Measurements from ENCODE around the gene KMT2B. TPM values are rescaled to one million over a fixed set of nuclear protein-coding genes. Genes with fewer than 3 reads are reported as not detected.
"Not testable (repeated sequence)": the region's sequence is repeated elsewhere in the genome, so short reads cannot be mapped to it uniquely, and the experiment has no call there.

Gene KMT2B
- polyA plus RNA-seq, 6 donors from 2014 or later, result 0.35 to 2.2 (median 0.76) TPM

DNA sequence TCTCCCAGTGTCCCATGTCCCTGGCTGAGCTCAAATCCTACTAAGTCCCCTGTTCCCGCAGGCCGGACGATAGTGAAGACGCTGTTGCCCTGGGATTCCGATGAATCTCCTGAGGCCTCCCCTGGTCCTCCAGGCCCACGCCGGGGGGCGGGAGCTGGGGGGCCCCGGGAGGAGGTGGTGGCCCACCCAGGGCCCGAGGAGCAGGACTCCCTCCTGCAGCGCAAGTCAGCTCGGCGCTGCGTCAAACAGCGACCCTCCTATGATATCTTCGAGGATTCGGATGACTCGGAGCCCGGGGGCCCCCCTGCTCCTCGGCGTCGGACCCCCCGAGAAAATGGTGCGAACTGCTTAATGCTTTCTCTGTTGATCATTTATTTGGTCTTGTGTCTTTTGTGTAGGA, 5.9 kb downstream of the KMT2B start:
- H3K4me1 Mint-ChIP-seq, result peaks cover 24 to 48% (median 26%) of the 10 kb centered on the region in 3 donors
- DNase-seq, result no peak
- H3K9me3 Mint-ChIP-seq, result no peaks in the 10 kb centered on the region
- H3K27ac Mint-ChIP-seq, result no peak overlapping the region
- H3K36me3 Mint-ChIP-seq, result peaks cover 0 to 28% of the 10 kb centered on the region in 2 donors
- peak overlapping the region in 1 of 8 donors; percentile 30 for H3K4me3 Mint-ChIP-seq
- no peak for ATAC-seq (ENCODE audit: low read depth in 2 of 2)
- no peaks in the 10 kb centered on the region for H3K27me3 Mint-ChIP-seq

- H3K4me1 Mint-ChIP-seq, result peaks cover 20 to 43% (median 26%) of the 10 kb centered on the region in 3 donors
- not testable (repeated sequence) for H3K9me3 Mint-ChIP-seq; DNase-seq; ATAC-seq (ENCODE audit: low read depth in 2 of 2); H3K27me3 Mint-ChIP-seq
- peak overlapping the region in 1 of 6 donors; percentile 59 for H3K27ac Mint-ChIP-seq
- peak overlapping the region in 1 of 8 donors; percentile 30 for H3K4me3 Mint-ChIP-seq
- H3K36me3 Mint-ChIP-seq, result peaks cover 0 to 28% of the 10 kb centered on the region in 2 donors
These were observed 6.3 kb downstream of the KMT2B start for GRCh38 chr19:35724132-35724531.

- ATAC-seq (ENCODE audit: low read depth in 2 of 2) (no peak), DNase-seq (no peak)
- Mint-ChIP-seq H3K4me3 (peak overlapping the region in 1 of 8 donors; percentile 30), H3K27me3 (no peaks in the 10 kb centered on the region), H3K36me3 (peaks cover 0 to 28% of the 10 kb centered on the region in 2 donors), H3K27ac (no peak overlapping the region), H3K4me1 (peaks cover 15 to 39% (median 21%) of the 10 kb centered on the region in 3 donors), H3K9me3 (no peaks in the 10 kb centered on the region)
These were observed 6.8 kb downstream of the KMT2B start for GRCh38 chr19:35724560-35724959.

- Mint-ChIP-seq H3K9me3 (no peaks in the 10 kb centered on the region), H3K27ac (no peak overlapping the region), H3K36me3 (peaks cover 0 to 31% of the 10 kb centered on the region in 2 donors), H3K27me3 (no peaks in the 10 kb centered on the region), H3K4me3 (no peak overlapping the region), H3K4me1 (peaks cover 14 to 33% (median 21%) of the 10 kb centered on the region in 3 donors)
- DNase-seq (no peak), ATAC-seq (ENCODE audit: low read depth in 2 of 2) (no peak)
These were observed 7.5 kb downstream of the KMT2B start for GRCh38 chr19:35725216-35725861.

GRCh38 chr19:35727053-35727955, 9.5 kb downstream of the KMT2B start:
- DNase-seq, result no peak
- ATAC-seq (ENCODE audit: low read depth in 2 of 2), result no peak
- peak overlapping the region in 3 of 6 donors; percentile 23 to 68 (median 24) for H3K27ac Mint-ChIP-seq
- no peaks in the 10 kb centered on the region for H3K9me3 Mint-ChIP-seq
- peaks cover 0 to 40% of the 10 kb centered on the region in 2 donors for H3K36me3 Mint-ChIP-seq
- H3K4me3 Mint-ChIP-seq, result no peak overlapping the region
- H3K27me3 Mint-ChIP-seq, result no peaks in the 10 kb centered on the region
- H3K4me1 Mint-ChIP-seq, result peaks cover 10 to 22% (median 18%) of the 10 kb centered on the region in 3 donors

GRCh38 chr19:35727956-35728706, 10.3 kb downstream of the KMT2B start:
- Mint-ChIP-seq H3K36me3 (peaks cover 0 to 39% of the 10 kb centered on the region in 2 donors), H3K9me3 (no peaks in the 10 kb centered on the region), H3K4me3 (no peak overlapping the region), H3K27ac (no peak overlapping the region), H3K4me1 (peaks cover 10 to 19% (median 18%) of the 10 kb centered on the region in 3 donors), H3K27me3 (no peaks in the 10 kb centered on the region)
- DNase-seq, result no peak
- no peak for ATAC-seq (ENCODE audit: low read depth in 2 of 2)

DNA sequence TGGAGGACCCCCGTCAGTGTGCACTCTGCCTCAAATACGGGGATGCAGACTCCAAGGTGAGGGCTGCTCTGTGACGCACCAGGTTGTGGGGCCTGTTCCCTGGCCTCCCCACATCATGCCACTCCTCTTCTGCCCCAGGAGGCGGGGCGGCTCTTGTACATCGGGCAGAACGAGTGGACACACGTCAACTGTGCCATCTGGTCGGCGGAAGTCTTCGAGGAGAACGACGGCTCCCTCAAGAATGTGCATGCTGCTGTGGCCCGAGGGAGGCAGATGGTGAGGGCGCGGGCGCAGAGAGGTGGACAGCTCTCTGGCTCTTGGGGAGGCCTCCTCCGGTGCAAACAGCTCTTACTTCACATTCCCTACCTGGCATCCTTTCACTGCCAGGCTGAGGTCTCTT, 11.2 kb downstream of the KMT2B start:
- Mint-ChIP-seq H3K36me3 (peaks cover 0 to 34% of the 10 kb centered on the region in 2 donors), H3K27ac (no peak overlapping the region)
- DNase-seq, result no peak

DNA sequence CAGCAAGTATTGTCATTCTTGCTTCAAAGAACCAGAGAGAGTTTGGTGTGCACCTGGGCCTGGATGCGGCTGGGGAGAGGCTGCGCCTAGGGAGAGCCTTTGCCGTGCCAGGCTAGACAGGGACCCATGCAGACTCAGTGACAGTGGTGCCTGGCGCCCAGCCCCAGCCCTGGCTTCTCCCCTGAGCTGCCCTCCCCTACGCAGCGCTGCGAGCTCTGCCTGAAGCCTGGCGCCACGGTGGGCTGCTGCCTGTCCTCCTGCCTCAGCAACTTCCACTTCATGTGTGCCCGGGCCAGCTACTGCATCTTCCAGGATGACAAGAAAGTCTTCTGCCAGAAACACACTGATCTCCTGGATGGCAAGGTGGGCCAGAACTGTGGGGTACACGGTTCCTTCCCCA, 12.0 kb downstream of the KMT2B start:
- H3K36me3 Mint-ChIP-seq, result peaks cover 0 to 40% of the 10 kb centered on the region in 2 donors
- H3K27ac Mint-ChIP-seq, result peak overlapping the region in 1 of 6 donors; percentile 50

More for the DNA sequence above, 11.2 kb downstream of the KMT2B start:
- ATAC-seq (ENCODE audit: low read depth in 2 of 2), result no peak
- no peaks in the 10 kb centered on the region for H3K9me3 Mint-ChIP-seq
- H3K27me3 Mint-ChIP-seq, result no peaks in the 10 kb centered on the region
- peaks cover 15 to 20% (median 19%) of the 10 kb centered on the region in 3 donors for H3K4me1 Mint-ChIP-seq
- H3K4me3 Mint-ChIP-seq, result no peak overlapping the region

GRCh38 chr19:35730326-35730725, 12.5 kb downstream of the KMT2B start:
- H3K4me3 Mint-ChIP-seq, result peak overlapping the region in 1 of 8 donors; percentile 25
- DNase-seq (no peak), ATAC-seq (ENCODE audit: low read depth in 2 of 2) (no peak)
- H3K27ac Mint-ChIP-seq, result peak overlapping the region in 4 of 6 donors; percentile 50 to 92 (median 70)
- H3K4me1 Mint-ChIP-seq, result peaks cover 18 to 29% (median 27%) of the 10 kb centered on the region in 3 donors
- no peaks in the 10 kb centered on the region for H3K9me3 Mint-ChIP-seq
- H3K36me3 Mint-ChIP-seq, result peaks cover 0 to 43% of the 10 kb centered on the region in 2 donors
- no peaks in the 10 kb centered on the region for H3K27me3 Mint-ChIP-seq

More for the DNA sequence above, 12.0 kb downstream of the KMT2B start:
- peaks cover 18 to 26% (median 24%) of the 10 kb centered on the region in 3 donors for H3K4me1 Mint-ChIP-seq
- DNase-seq, result no peak
- H3K9me3 Mint-ChIP-seq, result no peaks in the 10 kb centered on the region
- ATAC-seq (ENCODE audit: low read depth in 2 of 2), result no peak
- H3K27me3 Mint-ChIP-seq, result no peaks in the 10 kb centered on the region
- H3K4me3 Mint-ChIP-seq, result no peak overlapping the region

DNA sequence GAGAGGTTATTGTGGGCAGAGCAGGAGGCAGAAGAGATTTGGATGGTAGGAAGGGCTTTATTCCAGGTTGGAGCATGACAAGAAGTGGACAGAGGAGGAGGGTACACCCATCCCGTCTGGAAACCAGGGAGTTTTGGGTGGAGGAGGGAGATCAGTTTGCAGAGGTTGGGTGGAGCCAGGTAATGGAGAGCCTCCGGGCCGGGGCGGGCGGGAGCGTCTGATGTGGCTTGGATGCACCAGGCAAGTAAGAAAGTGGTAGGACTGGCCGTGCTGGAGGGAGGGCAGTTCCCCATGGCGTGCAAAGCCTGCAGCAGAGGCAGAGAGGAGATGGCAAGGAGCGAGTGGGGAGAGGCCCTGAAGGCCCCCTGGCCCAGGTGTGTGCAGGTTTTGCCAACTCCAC, 13.6 kb downstream of the KMT2B start:
- H3K27ac Mint-ChIP-seq, result no peak overlapping the region
- H3K4me3 Mint-ChIP-seq, result no peak overlapping the region
- no peaks in the 10 kb centered on the region for H3K27me3 Mint-ChIP-seq
- peaks cover 20 to 34% (median 34%) of the 10 kb centered on the region in 3 donors for H3K4me1 Mint-ChIP-seq
- no peak for ATAC-seq (ENCODE audit: low read depth in 2 of 2)
- peaks cover 0 to 44% of the 10 kb centered on the region in 2 donors for H3K36me3 Mint-ChIP-seq
- H3K9me3 Mint-ChIP-seq, result no peaks in the 10 kb centered on the region
- DNase-seq, result no peak

DNA sequence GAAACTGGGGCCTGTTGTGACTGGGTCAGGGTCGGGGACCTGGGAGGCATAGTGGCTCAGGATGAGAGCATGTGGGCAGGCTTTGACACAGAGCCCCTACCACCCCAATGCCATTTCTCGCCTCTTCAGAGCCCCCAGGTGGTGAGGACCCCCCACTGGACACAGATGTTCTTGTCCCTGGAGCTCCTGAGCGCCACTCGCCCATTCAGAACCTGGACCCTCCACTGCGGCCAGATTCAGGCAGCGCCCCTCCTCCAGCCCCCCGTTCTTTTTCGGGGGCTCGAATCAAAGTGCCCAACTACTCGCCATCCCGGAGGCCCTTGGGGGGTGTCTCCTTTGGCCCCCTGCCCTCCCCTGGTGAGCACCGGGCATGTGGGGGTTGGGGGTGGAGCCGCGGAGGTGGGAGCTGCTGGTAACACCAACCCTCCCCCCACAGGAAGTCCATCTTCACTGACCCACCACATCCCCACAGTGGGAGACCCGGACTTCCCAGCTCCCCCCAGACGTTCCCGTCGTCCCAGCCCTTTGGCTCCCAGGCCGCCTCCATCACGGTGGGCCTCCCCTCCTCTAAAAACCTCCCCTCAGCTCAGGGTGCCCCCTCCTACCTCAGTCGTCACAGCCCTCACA, 14.1 kb downstream of the KMT2B start:
- Mint-ChIP-seq H3K27me3 (no peaks in the 10 kb centered on the region), H3K27ac (peak overlapping the region in 1 of 6 donors; percentile 7), H3K4me1 (peaks cover 24 to 40% (median 38%) of the 10 kb centered on the region in 3 donors), H3K9me3 (no peaks in the 10 kb centered on the region), H3K4me3 (no peak overlapping the region), H3K36me3 (peaks cover 0 to 49% of the 10 kb centered on the region in 2 donors)
- DNase-seq (no peak), ATAC-seq (ENCODE audit: low read depth in 2 of 2) (no peak)

- H3K27me3 Mint-ChIP-seq, result no peaks in the 10 kb centered on the region
- no peak for DNase-seq
- no peak overlapping the region for H3K27ac Mint-ChIP-seq
- peaks cover 30 to 45% (median 44%) of the 10 kb centered on the region in 3 donors for H3K4me1 Mint-ChIP-seq
- H3K9me3 Mint-ChIP-seq, result no peaks in the 10 kb centered on the region
- H3K4me3 Mint-ChIP-seq, result no peak overlapping the region
- ATAC-seq (ENCODE audit: low read depth in 2 of 2), result no peak
- H3K36me3 Mint-ChIP-seq, result peaks cover 0 to 49% of the 10 kb centered on the region in 2 donors
These were observed 14.9 kb downstream of the KMT2B start for GRCh38 chr19:35732540-35733179.

All from naive B cell (primary cell).